ENCODE data around the gene VSIG2.

- TF ChIP-seq CTCF (IDR thresholded peaks at IDR 0.05) (peak in 1 of 3 experiments; percentile 25), POLR2A (IDR thresholded peaks at IDR 0.05) (no peak), POLR2AphosphoS5 (IDR thresholded peaks at IDR 0.05; ENCODE audit: insufficient read depth in 1 of 2, low read depth in 1 of 2) (no peak)
These were observed 41.6 kb upstream of the VSIG2 start for GRCh38 chr11:124793466-124794278.
